GM19395 (cell line): Measurements from ENCODE around the gene N4BP3.

Source experiments
- ATAC-seq: cut with Tn5 transposase; IDR thresholded peaks from one replicate; pipeline ENCODE4 v1.9.1; 2021; ENCODE audit warnings: mild to moderate bottlenecking, moderate library complexity; ENCODE audit not compliant: unreplicated experiment

N4BP3 gene

GRCh38 chr5:178103612-178104011 lies 9.7 kb upstream of the N4BP3 start:
- no peak for ATAC-seq

DNA sequence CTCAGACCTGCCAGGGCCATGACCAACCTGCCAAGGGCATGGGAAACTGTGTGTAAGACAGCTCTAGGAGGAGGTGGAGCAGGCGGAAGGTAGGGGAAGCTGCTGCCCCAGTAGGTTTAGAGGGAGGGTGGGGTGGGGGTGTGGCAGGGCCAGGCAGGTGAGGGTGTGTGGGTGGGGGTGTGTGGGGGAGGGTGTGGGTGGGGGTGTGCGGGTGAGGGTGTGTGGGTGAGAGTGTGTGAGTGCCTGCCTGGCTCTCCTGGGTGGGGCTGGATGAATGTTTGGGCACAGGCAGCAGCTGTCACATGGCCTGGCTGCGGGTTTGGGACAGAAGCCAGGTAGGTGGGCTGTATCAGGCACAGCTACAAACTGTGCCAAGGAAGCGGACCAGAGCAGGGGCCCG lies 8.8 kb upstream of the N4BP3 start:
- no peak for ATAC-seq

- ATAC-seq, result no peak
These were observed 7.2 kb upstream of the N4BP3 start for GRCh38 chr5:178106086-178106485.

DNA sequence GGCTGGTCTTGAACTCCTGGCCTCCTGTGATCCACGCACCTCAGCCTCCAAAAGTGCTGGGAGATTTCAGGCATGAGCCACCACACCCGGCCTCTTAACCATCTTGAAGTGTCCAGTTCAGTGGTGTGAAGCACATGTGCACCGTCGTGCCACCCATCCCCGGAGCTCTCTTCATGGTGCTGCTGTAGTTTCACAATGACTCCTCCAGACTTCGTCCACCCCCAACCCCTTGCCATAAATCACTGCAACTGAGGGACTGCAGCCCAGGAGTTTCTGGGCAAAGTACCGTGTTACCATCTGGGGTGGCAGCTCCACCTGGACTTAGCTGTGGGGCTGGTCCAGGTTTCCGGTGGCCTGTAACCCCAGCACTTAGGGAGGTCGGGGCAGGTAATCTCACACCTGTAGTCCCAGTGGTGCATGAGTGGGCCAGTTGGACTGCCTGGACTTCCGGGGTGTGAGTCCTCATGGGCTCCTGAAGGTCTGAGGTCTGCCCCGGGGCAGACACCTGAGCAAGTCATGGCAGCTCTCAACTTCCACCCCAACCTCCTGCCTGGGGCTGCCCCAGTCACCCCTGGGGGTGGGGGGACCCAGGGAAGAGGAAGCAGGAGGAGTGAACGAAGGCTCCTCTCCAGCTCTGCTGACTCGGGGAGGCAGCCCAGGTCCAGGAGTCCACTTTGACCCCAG lies 6.6 kb upstream of the N4BP3 start:
- no peak for ATAC-seq

DNA sequence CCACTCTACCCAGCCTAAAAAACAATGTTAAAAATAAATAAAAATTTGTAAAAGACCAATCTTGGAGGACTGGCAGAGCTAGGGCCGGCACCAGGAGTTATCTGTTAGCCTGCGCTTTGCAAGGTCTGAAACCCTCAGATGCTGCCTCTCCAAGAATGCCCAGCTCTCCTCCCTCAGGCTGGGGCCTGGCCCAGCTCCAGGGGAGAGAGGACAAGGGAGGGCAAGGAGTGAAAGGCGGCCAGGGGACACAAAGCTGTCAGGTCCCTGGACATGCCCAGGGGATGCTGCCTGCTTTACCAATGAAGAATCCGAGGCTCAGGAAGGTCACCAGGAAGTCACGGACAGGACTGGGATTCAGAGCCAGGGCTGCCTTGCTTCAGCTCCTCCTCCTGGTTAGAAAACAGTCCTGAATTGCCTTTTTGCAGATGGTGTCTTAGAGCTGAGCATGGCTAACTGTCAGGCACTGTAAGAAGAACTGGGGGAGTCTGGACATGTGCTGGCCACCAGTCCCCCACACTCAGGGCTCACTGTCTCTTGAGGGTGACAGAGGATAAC lies 5.5 kb upstream of the N4BP3 start:
- no peak for ATAC-seq

- no peak for ATAC-seq
These were observed 4.9 kb upstream of the N4BP3 start for GRCh38 chr5:178108446-178108845.

DNA sequence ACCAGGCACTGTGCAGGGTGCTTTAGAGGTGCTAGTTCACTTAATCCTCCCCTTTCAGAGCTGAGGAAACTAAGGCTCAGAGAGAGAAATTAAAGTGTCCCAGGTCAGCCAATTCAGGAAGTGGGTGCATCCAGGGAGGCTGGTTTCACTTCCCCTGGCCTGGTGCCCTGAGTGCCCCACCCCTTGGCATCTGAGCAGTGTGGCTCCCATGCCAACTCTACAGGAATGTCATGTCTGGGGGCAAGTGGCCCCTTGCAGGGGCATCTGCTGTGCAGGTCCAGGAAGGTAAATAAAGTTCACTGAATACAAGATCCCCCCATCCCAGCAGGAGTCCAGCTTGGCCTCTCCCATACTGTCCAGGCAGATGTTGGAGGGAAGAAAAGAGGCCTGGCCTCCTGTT lies 4.4 kb upstream of the N4BP3 start:
- ATAC-seq, result no peak

- no peak for ATAC-seq
These were observed 2.8 kb upstream of the N4BP3 start for GRCh38 chr5:178110511-178110910.

GRCh38 chr5:178111925-178112324 lies 1.4 kb upstream of the N4BP3 start:
- ATAC-seq, result no peak

GRCh38 chr5:178112545-178112944 lies 787 bp upstream of the N4BP3 start:
- no peak for ATAC-seq

GRCh38 chr5:178113841-178114324 lies 551 bp downstream of the N4BP3 start:
- no peak for ATAC-seq

DNA sequence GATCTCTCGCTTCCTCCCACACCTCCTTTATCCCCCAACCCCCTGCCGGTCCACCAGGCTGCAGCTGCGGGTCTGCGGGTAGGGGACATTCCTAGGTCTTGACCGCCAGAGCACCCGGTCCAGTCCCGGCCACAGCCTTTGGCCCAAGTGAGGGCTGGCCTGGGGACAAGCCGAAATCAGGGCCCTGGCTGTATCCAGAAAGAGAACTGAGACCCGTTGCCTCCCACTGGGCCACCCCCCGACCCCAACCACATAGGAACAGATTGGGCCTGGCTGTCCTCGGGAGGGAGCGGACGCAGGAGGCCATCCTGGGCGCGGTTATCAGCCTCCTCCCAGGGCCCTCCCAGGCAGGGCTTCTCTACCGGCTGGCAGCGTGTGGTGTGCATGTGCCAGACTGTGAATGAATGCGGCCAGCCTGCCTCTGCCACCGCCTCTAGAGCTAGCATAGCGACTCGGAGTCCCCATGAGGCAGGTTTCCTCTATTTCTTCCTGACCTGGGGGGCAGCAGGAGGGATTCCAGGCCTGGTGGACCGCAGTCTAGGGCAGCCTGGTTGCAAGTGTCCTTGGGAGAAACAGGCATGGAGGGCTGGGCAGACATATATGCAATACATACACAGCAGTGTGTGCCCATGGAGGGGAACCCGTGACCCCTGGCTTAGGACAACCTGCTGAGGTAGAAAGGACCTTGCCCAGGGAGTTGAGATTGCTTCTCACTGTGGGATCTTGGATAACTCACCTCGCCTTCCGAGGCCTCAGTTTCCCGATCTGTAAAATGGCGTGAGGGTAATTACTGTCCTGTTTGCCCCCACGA lies 1.2 kb downstream of the N4BP3 start:
- ATAC-seq, result no peak

- ATAC-seq, result no peak
These were observed 1.9 kb downstream of the N4BP3 start for GRCh38 chr5:178115136-178115813.

DNA sequence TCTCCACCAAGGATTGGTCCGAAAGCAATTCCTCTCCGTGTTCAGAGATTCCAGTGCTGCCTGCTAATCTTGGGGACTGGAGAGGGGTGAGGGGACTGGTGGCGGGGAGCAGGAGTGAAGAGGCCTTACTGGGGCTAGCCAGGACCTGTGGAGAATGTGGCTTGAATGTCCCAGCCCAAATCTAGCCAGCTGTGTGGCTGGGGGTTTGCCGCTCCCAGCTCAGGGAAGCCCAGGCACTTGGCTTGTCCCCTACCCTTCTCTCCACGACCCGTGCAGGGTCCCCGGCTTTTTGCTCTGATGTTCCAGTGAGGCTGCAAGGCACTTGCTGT lies 2.4 kb downstream of the N4BP3 start:
- no peak for ATAC-seq

DNA sequence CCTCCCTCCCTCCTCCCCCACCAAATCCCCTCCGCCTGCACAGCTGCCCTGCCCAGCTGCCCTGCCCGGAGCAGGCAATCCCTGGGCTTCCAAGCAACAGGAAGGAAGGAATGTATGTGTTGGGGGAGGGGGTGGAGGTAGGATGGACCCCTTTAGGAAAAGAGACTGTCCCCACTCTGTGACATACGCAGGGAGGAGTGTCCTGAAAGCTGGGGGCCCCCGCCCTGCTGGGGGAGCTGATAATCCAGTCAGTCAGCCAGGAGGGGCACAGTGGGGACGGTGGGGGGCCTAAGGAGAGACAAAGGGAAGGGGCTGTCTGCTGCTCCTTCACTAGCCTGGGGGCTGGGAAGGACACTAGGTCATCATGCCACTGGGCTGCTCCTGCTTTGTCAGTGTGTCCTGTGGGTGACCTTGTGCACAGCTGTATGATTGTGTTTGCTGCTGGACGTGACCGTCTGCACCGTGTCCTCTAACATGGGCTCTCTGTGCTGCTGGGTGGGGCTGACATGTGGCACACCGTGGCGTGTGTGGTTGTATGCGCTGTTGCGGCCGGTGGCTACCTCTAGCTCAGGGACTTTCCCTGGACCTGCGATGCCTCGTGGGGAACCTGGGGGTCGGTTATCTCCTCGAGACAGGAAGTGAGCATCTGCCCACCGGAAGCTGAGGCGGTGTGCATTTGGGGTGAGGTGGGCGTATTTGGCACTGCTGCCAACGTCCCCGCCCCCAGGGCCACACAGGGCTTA lies 3.0 kb downstream of the N4BP3 start:
- peak; percentile 26 for ATAC-seq

GRCh38 chr5:178117923-178118701 lies 4.8 kb downstream of the N4BP3 start:
- no peak for ATAC-seq

GRCh38 chr5:178119915-178120606 lies 6.7 kb downstream of the N4BP3 start:
- no peak for ATAC-seq

- peak; percentile 83 for ATAC-seq
These were observed 7.5 kb downstream of the N4BP3 start for GRCh38 chr5:178120607-178121357.
